ENCODE measurements around the gene DAPK1.

The DAPK1 gene

GRCh38 chr9:87665505-87665904, 167.8 kb downstream of the DAPK1 start:
- TF ChIP-seq CTCF (IDR thresholded peaks at IDR 0.05; ENCODE audit: poor library complexity, severe bottlenecking) = no peak
- ATAC-seq (ENCODE audit: low read depth) (no peak), DNase-seq (ENCODE audit: low spot score) (no peak)
- Histone ChIP-seq H3K27me3 (ENCODE audit: insufficient read depth, poor library complexity, severe bottlenecking) (no peaks in the 10 kb centered on the region), H3K27ac (ENCODE audit: poor library complexity, severe bottlenecking) (no peak overlapping the region), H3K4me3 (ENCODE audit: severe bottlenecking) (no peak overlapping the region), H3K9me3 (ENCODE audit: severe bottlenecking) (peaks cover 4% of the 10 kb centered on the region), H3K4me1 (ENCODE audit: insufficient read depth, poor library complexity, severe bottlenecking) (no peaks in the 10 kb centered on the region), H3K36me3 (ENCODE audit: low read depth) (no peaks in the 10 kb centered on the region)

DNA sequence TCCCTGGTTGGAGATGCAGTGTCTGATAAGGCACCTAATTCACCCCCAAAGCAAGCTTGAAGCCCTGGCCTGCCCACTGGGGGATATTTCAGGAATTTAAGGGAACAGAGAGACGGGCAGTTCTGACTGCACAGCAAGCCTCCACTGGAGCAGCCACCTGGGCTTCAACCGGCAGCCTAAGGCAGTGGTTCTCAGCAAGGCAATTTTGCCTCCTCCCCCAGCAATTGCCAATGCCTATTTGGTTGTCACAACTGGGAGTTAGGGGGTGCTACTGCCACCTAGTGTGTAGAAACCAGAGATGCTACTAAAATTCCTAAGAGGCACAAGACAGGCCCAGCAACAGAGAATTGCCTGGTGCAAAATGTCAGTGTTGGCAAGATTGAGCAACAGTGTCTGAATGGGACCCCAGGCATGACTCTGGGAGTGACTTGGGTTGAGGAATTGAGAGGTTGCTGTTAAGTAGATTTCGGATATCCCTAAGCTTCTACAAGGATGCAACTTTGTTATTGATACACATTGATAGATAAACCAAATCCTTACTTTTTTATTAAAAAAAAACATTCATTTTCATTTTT, 169.6 kb downstream of the DAPK1 start:
- ATAC-seq (ENCODE audit: low read depth) = no peak
- Histone ChIP-seq H3K36me3 (ENCODE audit: low read depth) (no peaks in the 10 kb centered on the region), H3K27ac (ENCODE audit: poor library complexity, severe bottlenecking) (no peak overlapping the region), H3K9me3 (ENCODE audit: severe bottlenecking) (peaks cover 4% of the 10 kb centered on the region), H3K4me3 (ENCODE audit: severe bottlenecking) (no peak overlapping the region), H3K4me1 (ENCODE audit: insufficient read depth, poor library complexity, severe bottlenecking) (no peaks in the 10 kb centered on the region), H3K27me3 (ENCODE audit: insufficient read depth, poor library complexity, severe bottlenecking) (no peaks in the 10 kb centered on the region)
- no peak for TF ChIP-seq CTCF (IDR thresholded peaks at IDR 0.05; ENCODE audit: poor library complexity, severe bottlenecking)
- DNase-seq (ENCODE audit: low spot score) = no peak

DNA sequence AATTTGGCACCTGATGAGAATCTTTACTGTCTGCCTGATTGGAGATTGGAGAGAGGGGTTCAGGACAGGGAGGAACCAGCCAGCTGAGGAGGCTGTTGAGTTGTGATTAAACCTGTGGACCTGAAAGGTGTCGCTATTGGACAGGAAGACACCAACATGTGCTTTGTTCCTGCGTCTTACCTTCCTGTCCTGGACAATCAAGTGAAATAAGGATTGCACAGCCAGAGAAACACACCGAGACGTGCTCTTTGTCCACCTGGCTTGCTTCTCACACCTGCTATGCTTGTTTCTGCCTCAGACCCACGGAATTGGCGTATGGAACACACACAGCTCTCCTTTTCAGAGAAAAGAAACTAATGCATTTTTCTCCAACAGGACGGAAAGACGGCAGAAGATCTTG, 170.6 kb downstream of the DAPK1 start:
- H3K4me1 ChIP-seq (ENCODE audit: insufficient read depth, poor library complexity, severe bottlenecking) = no peaks in the 10 kb centered on the region
- DNase-seq (ENCODE audit: low spot score) = no peak
- no peaks in the 10 kb centered on the region for H3K27me3 ChIP-seq (ENCODE audit: insufficient read depth, poor library complexity, severe bottlenecking)
- peaks cover 4% of the 10 kb centered on the region for H3K9me3 ChIP-seq (ENCODE audit: severe bottlenecking)
- no peak overlapping the region for H3K27ac ChIP-seq (ENCODE audit: poor library complexity, severe bottlenecking)
- no peak for ATAC-seq (ENCODE audit: low read depth)
- no peaks in the 10 kb centered on the region for H3K36me3 ChIP-seq (ENCODE audit: low read depth)
- no peak for TF ChIP-seq CTCF (IDR thresholded peaks at IDR 0.05; ENCODE audit: poor library complexity, severe bottlenecking)
- H3K4me3 ChIP-seq (ENCODE audit: severe bottlenecking) = no peak overlapping the region

GRCh38 chr9:87668722-87669121, 171.1 kb downstream of the DAPK1 start:
- no peak for ATAC-seq (ENCODE audit: low read depth)
- Histone ChIP-seq H3K4me1 (ENCODE audit: insufficient read depth, poor library complexity, severe bottlenecking) (no peaks in the 10 kb centered on the region), H3K36me3 (ENCODE audit: low read depth) (no peaks in the 10 kb centered on the region), H3K27ac (ENCODE audit: poor library complexity, severe bottlenecking) (no peak overlapping the region), H3K9me3 (ENCODE audit: severe bottlenecking) (peaks cover 4% of the 10 kb centered on the region), H3K27me3 (ENCODE audit: insufficient read depth, poor library complexity, severe bottlenecking) (no peaks in the 10 kb centered on the region), H3K4me3 (ENCODE audit: severe bottlenecking) (no peak overlapping the region)
- no peak for TF ChIP-seq CTCF (IDR thresholded peaks at IDR 0.05; ENCODE audit: poor library complexity, severe bottlenecking)
- DNase-seq (ENCODE audit: low spot score) = no peak

DNA sequence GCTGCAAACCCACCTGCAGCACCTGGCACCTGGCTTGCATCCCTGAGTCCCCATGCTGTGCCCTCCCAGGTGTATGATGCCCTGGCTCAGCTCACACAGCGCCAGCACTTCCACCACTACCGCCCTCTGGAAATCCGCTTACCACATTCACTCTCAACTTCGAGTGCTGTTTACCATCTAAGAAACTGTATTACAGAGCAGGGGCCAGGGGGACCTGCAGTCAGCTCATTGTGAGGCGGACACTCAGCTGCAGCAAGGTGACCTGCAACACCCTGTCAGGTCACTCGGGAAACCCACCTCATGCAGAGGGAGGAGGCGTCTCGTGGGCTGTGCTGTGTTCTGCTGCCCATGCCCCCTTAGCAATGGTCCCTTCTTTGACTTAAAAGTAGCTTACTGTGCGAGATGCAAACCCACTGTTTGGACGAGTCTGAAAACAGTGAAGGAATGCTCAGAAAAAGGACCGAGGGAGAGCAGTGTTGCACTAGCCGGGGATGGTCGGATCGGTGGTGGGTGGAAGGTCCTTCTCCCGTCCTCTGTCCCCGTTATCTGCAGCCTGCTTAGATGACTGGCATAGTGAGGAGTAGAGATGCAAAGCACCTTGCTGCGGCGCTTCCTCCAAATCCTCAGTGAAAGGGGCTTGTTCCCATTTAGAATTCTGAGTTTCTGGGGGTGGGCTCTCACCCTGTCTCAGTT, 173.1 kb downstream of the DAPK1 start:
- Histone ChIP-seq H3K4me3 (ENCODE audit: severe bottlenecking) (no peak overlapping the region), H3K4me1 (ENCODE audit: insufficient read depth, poor library complexity, severe bottlenecking) (no peaks in the 10 kb centered on the region), H3K36me3 (ENCODE audit: low read depth) (no peaks in the 10 kb centered on the region), H3K9me3 (ENCODE audit: severe bottlenecking) (peaks cover 4% of the 10 kb centered on the region), H3K27me3 (ENCODE audit: insufficient read depth, poor library complexity, severe bottlenecking) (no peaks in the 10 kb centered on the region), H3K27ac (ENCODE audit: poor library complexity, severe bottlenecking) (no peak overlapping the region)
- DNase-seq (ENCODE audit: low spot score) = no peak
- no peak for TF ChIP-seq CTCF (IDR thresholded peaks at IDR 0.05; ENCODE audit: poor library complexity, severe bottlenecking)
- ATAC-seq (ENCODE audit: low read depth) = no peak

Data from RWPE2 (cell line).